ENCODE data around the gene ACOX2. TPM values are rescaled to one million over a fixed set of nuclear protein-coding genes. Genes with fewer than 3 reads are reported as not detected.
A peak's percentile ranks its signal among the peaks of the same experiment; 100 is the strongest.

The ACOX2 gene
- polyA plus RNA-seq, 2 of the 4 experiments (the other 2 are of a cell fraction): 4.8 to 23.2 TPM

DNA sequence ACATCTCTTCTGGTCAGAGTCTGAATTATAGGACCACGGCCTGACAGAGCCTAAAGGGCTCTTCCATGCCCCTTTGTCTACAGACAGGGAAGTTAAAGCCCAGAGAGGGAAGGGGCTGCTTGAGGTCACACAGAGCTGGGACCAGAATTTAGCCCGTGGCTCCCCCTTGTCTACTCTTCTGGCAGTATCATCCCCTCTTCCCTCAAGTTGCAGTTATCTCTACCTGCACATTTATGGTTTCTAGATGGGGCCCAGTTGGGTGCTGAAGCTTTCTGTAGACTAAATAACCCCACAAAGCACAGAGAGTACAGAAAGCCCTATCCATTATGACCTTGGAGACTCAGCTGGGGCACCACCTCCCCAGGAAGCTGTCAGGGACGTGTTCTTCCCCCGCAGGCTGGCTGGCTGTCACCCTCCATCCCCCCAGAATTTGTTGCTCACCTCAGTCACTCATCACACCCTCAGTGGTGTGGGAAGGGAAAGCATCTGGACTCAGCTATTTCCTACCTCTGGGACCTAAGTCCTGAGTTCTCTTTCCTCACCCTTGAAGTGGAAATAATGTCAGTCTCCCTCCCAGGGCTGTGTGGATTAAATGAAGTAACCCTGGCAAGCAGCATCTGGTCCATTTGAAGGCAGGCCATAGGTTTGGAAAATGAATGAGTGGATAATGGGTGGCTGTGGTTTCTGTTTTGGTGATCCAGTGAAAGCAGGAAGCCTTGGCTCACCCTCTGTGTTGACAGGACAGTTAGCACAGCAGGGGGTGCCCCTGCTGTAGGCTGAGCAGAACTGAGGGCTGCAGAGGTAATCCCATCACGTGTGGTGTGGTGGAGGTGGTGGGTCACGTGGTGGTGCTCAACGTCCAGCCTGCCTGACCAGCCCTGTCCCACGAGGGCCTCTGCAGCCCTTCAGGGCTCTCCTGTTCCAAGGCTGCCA is 16.3 kb downstream of the ACOX2 start:
- Histone ChIP-seq H3K4me3 (no peak overlapping the region), H3K4me1 (peaks cover 4% of the 10 kb centered on the region; the same call in 2 of the 3 replicates), H3K27ac (no peak overlapping the region; a peak in 1 of 6 replicates), H3K9me3 (no peaks in the 10 kb centered on the region), H3K4me2 (no peak overlapping the region)
- 60% methylated on average over 7 of the region's 8 CpGs for WGBS (ENCODE audit: missing lambda C conversion rate)
- TF ChIP-seq, protein P1, sequence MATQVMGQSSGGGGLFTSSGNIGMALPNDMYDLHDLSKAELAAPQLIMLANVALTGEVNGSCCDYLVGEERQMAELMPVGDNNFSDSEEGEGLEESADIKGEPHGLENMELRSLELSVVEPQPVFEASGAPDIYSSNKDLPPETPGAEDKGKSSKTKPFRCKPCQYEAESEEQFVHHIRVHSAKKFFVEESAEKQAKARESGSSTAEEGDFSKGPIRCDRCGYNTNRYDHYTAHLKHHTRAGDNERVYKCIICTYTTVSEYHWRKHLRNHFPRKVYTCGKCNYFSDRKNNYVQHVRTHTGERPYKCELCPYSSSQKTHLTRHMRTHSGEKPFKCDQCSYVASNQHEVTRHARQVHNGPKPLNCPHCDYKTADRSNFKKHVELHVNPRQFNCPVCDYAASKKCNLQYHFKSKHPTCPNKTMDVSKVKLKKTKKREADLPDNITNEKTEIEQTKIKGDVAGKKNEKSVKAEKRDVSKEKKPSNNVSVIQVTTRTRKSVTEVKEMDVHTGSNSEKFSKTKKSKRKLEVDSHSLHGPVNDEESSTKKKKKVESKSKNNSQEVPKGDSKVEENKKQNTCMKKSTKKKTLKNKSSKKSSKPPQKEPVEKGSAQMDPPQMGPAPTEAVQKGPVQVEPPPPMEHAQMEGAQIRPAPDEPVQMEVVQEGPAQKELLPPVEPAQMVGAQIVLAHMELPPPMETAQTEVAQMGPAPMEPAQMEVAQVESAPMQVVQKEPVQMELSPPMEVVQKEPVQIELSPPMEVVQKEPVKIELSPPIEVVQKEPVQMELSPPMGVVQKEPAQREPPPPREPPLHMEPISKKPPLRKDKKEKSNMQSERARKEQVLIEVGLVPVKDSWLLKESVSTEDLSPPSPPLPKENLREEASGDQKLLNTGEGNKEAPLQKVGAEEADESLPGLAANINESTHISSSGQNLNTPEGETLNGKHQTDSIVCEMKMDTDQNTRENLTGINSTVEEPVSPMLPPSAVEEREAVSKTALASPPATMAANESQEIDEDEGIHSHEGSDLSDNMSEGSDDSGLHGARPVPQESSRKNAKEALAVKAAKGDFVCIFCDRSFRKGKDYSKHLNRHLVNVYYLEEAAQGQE (IDR thresholded peaks at IDR 0.05): no peak
- TF ChIP-seq EHMT2 (IDR thresholded peaks at IDR 0.05; ENCODE audit: low read depth) (no peak), ZNF302 (CRISPR knock-in tag; IDR thresholded peaks at IDR 0.05) (no peak), FOXS1 (CRISPR knock-in tag; IDR thresholded peaks at IDR 0.05) (no peak), ZC3H11A (IDR thresholded peaks at IDR 0.05) (no peak), TP53 (CRISPR knock-in tag; IDR thresholded peaks at IDR 0.05) (no peak), MAZ (IDR thresholded peaks at IDR 0.05; ENCODE audit: borderline replicate concordance, low read depth, low read length) (no peak), GATA3 (IDR thresholded peaks at IDR 0.05; ENCODE audit: borderline replicate concordance) (no peak), POLR2A (IDR thresholded peaks at IDR 0.05; ENCODE audit: low read length) (no peak), SREBF2 (IDR thresholded peaks at IDR 0.05) (no peak), ZFP36 (IDR thresholded peaks at IDR 0.05; ENCODE audit: borderline replicate concordance, partially characterized antibody) (no peak)
- TF ChIP-seq, protein P2, sequence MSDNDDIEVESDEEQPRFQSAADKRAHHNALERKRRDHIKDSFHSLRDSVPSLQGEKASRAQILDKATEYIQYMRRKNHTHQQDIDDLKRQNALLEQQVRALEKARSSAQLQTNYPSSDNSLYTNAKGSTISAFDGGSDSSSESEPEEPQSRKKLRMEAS (IDR thresholded peaks at IDR 0.05): no peak
- TF ChIP-seq, protein P3, sequence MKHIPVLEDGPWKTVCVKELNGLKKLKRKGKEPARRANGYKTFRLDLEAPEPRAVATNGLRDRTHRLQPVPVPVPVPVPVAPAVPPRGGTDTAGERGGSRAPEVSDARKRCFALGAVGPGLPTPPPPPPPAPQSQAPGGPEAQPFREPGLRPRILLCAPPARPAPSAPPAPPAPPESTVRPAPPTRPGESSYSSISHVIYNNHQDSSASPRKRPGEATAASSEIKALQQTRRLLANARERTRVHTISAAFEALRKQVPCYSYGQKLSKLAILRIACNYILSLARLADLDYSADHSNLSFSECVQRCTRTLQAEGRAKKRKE (CRISPR knock-in tag; IDR thresholded peaks at IDR 0.05; ENCODE audit: low read depth): no peak
- FAIRE-seq: no peak
- DNase-seq (ENCODE audit: low read depth in 1 of 2, low spot score in 1 of 2): no peak
- ChIA-PET POLR2A (no interaction called here), CTCF (interaction anchor here (1.4 to 2.2 kb wide), 2 partner anchors 12 to 57 kb away, joined by 3 to 4 read pairs; no protein-coding TSS in a partner anchor)
- ATAC-seq: 0 out of 6 replicates have a peak, but pooled peaks of 1 of the 2 experiments have one; percentile 33

DNA sequence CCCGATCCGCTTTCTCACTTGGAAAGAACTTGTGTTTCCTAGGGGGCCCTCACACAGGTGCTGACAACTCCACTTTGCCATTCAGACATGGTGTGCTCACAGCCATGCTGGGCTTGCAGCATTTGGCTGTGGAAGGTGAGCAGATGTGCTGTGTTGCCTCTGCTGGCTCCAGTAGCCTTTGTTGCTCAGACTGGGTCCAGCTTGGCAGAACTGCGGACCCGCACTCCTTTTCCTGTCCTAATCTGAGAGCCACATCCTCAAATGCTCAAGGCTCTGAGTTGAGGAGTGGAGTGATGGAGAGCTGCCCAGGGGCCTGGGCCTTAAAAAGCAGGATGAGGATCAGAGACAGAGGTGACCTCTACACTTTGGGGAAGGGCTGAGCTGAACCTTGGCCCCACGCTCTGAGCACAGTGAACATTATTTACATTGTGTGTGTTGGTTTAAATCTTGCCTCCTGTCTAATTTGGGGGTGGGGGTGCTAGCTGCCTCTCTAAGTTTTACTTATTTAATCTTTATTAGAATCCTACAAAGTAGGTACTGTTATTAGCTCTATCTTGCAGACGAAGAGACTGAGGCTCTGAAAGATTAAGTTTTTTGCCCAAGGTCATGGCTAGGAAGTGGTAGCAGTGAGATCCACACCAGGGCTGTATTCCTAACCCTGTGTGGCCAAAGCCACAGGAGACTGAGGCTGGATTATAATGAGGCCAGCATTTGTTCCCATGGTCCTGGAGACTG is 17.2 kb downstream of the ACOX2 start:
- 86% methylated on average over 4 of the region's 6 CpGs for WGBS (ENCODE audit: missing lambda C conversion rate)
- no peak overlapping the region for H3K4me3 ChIP-seq
- no peak overlapping the region for H3K4me2 ChIP-seq
- peaks cover 4% of the 10 kb centered on the region; the same call in 1 of the 3 replicates for H3K4me1 ChIP-seq
- ATAC-seq (0 out of 6 replicates have a peak, but pooled peaks of 1 of the 2 experiments have one; percentile 59), FAIRE-seq (no peak), DNase-seq (ENCODE audit: low read depth in 1 of 2, low spot score in 1 of 2) (no peak)
- H3K27ac ChIP-seq: no peak overlapping the region
- ChIA-PET CTCF (interaction anchor here (1.4 to 2.2 kb wide), 2 partner anchors 13 to 56 kb away, joined by 3 to 4 read pairs; no protein-coding TSS in a partner anchor), POLR2A (no interaction called here)
- H3K9me3 ChIP-seq: no peaks in the 10 kb centered on the region
- no peak for TF ChIP-seq RFX5 (IDR thresholded peaks at IDR 0.05)
- TF ChIP-seq CBX2 (IDR thresholded peaks at IDR 0.05; ENCODE audit: borderline replicate concordance, low read depth): no peak

DNA sequence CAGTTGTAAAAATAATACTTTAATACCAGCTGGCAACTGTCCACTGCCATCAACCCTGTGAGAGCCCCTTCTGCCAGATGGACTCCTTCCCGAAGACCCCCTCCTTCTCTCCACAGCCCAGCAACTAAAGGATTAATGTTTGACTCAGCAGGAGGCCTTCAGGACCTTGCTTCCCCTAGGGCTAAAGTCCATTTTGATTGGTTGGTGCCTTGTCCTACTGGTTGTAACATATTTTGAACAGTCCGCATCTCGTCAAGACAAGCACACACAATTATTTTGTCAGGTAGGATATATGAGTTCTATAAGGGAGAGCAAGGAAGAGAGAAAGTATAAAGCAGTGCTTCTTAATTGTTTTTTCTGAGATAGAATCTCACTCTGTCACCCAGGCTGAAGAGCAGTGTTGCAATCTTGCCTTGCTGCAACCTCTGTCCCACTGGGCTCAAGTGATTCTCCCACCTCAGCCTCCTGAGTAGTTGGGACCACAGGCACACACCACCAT is 18.6 kb downstream of the ACOX2 start:
- ChIA-PET POLR2A (no interaction called here), CTCF (interaction anchor here (1.7 kb wide), 1 partner anchor 21 kb away, joined by 3 read pairs; no protein-coding TSS in a partner anchor)
- FAIRE-seq (no peak), ATAC-seq (no peak), DNase-seq (ENCODE audit: low read depth in 1 of 2, low spot score in 1 of 2) (no peak)
- peaks cover 4% of the 10 kb centered on the region; the same call in 1 of the 3 replicates for H3K4me1 ChIP-seq
- H3K4me2 ChIP-seq: no peak overlapping the region
- 54% methylated on average over 3 of the region's 3 CpGs for WGBS (ENCODE audit: missing lambda C conversion rate)
- no peaks in the 10 kb centered on the region for H3K9me3 ChIP-seq
- no peak overlapping the region for H3K4me3 ChIP-seq
- H3K27ac ChIP-seq: no peak overlapping the region
- TF ChIP-seq HOXB5 (CRISPR knock-in tag; IDR thresholded peaks at IDR 0.05) (no peak), ESRRA (IDR thresholded peaks at IDR 0.05; ENCODE audit: borderline replicate concordance, low read length) (no peak), RFX5 (IDR thresholded peaks at IDR 0.05) (no peak), EHMT2 (IDR thresholded peaks at IDR 0.05; ENCODE audit: low read depth) (no peak), MYC (IDR thresholded peaks at IDR 0.05; ENCODE audit: borderline replicate concordance, low read length) (no peak), JUN (IDR thresholded peaks at IDR 0.05) (no peak), NFE2L2 (conservative IDR thresholded peaks at IDR 0.05; ENCODE audit: low read length) (no peak)
- TF ChIP-seq, protein P1 (IDR thresholded peaks at IDR 0.05): no peak
